BE2C (cell line): ENCODE results near the gene AQP12B.

ENCODE experiments used
- DNase-seq: peaks from one replicate; pipeline ENCODE4 v3.0.0-alpha.2; 2020
- H3K27me3 ChIP-seq: fragments of 250-450 bp; sonication (Bioruptor Pico); 2 replicates; pipeline ENCODE4 v1.5.1; 2020; ENCODE audit warnings: mild to moderate bottlenecking
- H3K36me3 ChIP-seq: fragments of 250-450 bp; sonication (Bioruptor Pico); 2 replicates; pipeline ENCODE4 v1.5.1; 2020; ENCODE audit warnings: mild to moderate bottlenecking
- H3K4me1 ChIP-seq: fragments of 250-450 bp; sonication (Bioruptor Pico); 2 replicates; pipeline ENCODE4 v1.5.1; 2020
- H3K4me3 ChIP-seq: 2 replicates; pipeline ENCODE4 v1.5.1; 2011; ENCODE audit warnings: low read depth, low read length
- H3K9me3 ChIP-seq: fragments of 250-450 bp; sonication (Bioruptor Pico); 2 replicates; pipeline ENCODE4 v1.5.1; 2020
- CTCF ChIP-seq: IDR thresholded peaks from 2 replicates; pipeline ENCODE4 v1.5.1; 2012; ENCODE audit warnings: mild to moderate bottlenecking, low read depth, low read length

AQP12B gene

GRCh38 chr2:240637116-240637900, 45.4 kb downstream of the AQP12B start:
- TF ChIP-seq CTCF = no peak
- no peak for DNase-seq
- Histone ChIP-seq H3K4me1 (no peaks in the 10 kb centered on the region), H3K9me3 (no peaks in the 10 kb centered on the region), H3K36me3 (no peaks in the 10 kb centered on the region), H3K4me3 (no peak overlapping the region), H3K27me3 (peaks cover 22% of the 10 kb centered on the region)

GRCh38 chr2:240636563-240637115, 46.0 kb downstream of the AQP12B start:
- Histone ChIP-seq H3K4me3 (no peak overlapping the region), H3K36me3 (no peaks in the 10 kb centered on the region), H3K27me3 (peaks cover 22% of the 10 kb centered on the region), H3K9me3 (no peaks in the 10 kb centered on the region), H3K4me1 (no peaks in the 10 kb centered on the region)
- no peak for TF ChIP-seq CTCF
- DNase-seq = no peak

- DNase-seq = no peak
- peaks cover 22% of the 10 kb centered on the region for H3K27me3 ChIP-seq
- H3K4me1 ChIP-seq = no peaks in the 10 kb centered on the region
- no peaks in the 10 kb centered on the region for H3K9me3 ChIP-seq
- TF ChIP-seq CTCF = no peak
- H3K36me3 ChIP-seq = no peaks in the 10 kb centered on the region
- no peak overlapping the region for H3K4me3 ChIP-seq
Measured at GRCh38 chr2:240635998-240636547, 46.6 kb downstream of the AQP12B start.

DNA sequence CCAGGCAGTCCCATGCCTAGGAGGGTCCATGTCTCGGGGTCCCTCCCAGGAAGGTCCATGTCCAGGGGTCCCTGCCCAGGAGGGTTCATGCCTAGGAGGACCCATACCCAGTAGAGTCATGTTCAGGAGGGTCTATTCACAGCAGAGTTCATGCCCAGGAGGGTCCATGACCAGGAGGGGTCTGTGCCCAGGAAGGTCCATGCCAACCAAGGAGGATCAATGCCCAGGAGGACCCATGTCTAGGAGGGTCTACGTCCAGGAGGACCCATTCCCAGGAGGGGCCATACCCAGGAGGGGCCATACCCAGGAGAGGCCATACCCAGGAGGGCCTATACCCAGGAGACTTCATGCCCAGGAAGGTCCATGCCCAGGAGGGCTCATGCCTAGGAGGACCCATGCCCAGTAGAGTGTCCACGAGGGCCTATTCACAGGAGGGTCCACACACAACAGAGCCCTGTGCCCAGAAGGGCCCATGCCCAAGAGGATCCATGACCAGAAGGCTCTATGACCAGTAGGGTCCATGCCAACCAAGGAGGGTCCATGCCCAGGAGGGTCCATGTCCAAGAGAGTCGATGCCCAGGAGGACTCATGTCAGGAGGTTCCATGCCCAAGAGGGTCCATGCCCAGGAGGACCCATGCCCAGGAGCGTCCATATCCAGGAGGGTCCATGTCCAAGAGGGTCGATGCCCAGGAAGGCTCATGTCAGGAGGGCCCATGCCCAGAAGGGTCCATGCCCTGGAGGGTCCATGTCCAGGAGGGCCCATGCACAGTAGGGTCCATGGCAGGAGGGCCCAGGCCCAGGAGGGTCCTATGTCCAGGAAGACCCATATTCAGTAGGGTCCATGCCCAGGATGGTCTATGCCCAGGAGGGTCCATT, 47.3 kb downstream of the AQP12B start:
- Histone ChIP-seq H3K27me3 (peaks cover 22% of the 10 kb centered on the region), H3K4me1 (no peaks in the 10 kb centered on the region), H3K4me3 (no peak overlapping the region), H3K36me3 (no peaks in the 10 kb centered on the region), H3K9me3 (no peaks in the 10 kb centered on the region)
- no peak for DNase-seq
- no peak for TF ChIP-seq CTCF

GRCh38 chr2:240632306-240632721, 50.4 kb downstream of the AQP12B start:
- no peaks in the 10 kb centered on the region for H3K4me1 ChIP-seq
- TF ChIP-seq CTCF = no peak
- no peak overlapping the region for H3K4me3 ChIP-seq
- H3K27me3 ChIP-seq = no peaks in the 10 kb centered on the region
- no peaks in the 10 kb centered on the region for H3K9me3 ChIP-seq
- no peaks in the 10 kb centered on the region for H3K36me3 ChIP-seq
- DNase-seq = no peak
